ENCODE data around the gene MYO1D.

DNA sequence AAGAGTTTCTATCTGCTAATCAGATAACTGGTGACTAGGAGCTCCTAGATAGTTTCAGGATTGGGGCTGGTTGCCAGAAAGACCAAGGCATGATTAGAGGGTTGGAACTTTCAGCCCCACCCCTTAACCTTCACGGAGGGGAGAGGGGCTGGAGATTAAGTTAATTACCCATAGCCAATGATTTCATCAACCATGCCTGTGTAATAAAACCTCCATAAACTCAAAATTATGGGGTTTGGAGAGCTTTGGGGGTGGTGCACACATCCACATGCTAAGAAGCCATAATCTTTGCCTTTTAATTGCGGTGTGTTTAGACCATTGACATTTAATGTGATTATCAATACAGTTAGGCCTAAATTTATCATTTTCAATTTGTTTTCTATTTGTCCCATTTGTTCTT, 228.5 kb downstream of the MYO1D start:
- TF ChIP-seq, protein P1, sequence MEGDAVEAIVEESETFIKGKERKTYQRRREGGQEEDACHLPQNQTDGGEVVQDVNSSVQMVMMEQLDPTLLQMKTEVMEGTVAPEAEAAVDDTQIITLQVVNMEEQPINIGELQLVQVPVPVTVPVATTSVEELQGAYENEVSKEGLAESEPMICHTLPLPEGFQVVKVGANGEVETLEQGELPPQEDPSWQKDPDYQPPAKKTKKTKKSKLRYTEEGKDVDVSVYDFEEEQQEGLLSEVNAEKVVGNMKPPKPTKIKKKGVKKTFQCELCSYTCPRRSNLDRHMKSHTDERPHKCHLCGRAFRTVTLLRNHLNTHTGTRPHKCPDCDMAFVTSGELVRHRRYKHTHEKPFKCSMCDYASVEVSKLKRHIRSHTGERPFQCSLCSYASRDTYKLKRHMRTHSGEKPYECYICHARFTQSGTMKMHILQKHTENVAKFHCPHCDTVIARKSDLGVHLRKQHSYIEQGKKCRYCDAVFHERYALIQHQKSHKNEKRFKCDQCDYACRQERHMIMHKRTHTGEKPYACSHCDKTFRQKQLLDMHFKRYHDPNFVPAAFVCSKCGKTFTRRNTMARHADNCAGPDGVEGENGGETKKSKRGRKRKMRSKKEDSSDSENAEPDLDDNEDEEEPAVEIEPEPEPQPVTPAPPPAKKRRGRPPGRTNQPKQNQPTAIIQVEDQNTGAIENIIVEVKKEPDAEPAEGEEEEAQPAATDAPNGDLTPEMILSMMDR (IDR thresholded peaks at IDR 0.05): no peak
- TF ChIP-seq POLR2A (IDR thresholded peaks at IDR 0.05): no peak
